WTC11 (cell line): ENCODE data around the gene HHAT. TPM values are rescaled to one million over a fixed set of nuclear protein-coding genes. Genes with fewer than 3 reads are reported as not detected.

Experiments used
- ATAC-seq: fragments of 200-7000 bp; cut with Tn5 transposase; 2 replicates; pipeline ENCODE4 v1.10.0; 2021; ENCODE audit warnings: mild to moderate bottlenecking, moderate library complexity
- CTCF ChIA-PET: fragments of 300-600 bp; sonication (Branson Sonifier 250); formaldehyde crosslinking; loops from one replicate; lab custom pipeline; 2021; ENCODE audit warnings: antibody characterized with exemption; lab: Charles Lee
- POLR2A ChIA-PET: fragments of 350-600 bp; sonication (Branson Sonifier 250); formaldehyde crosslinking; loops from one replicate; lab custom pipeline; 2021; ENCODE audit warnings: antibody characterized with exemption; lab: Charles Lee
- DNase-seq: peaks from one replicate; pipeline ENCODE4 v3.0.0; 2021; ENCODE audit warnings: low spot score
- H3K27ac Mint-ChIP-seq: 2 replicates; pipeline ENCODE4 v1.8.0; 2021; ENCODE audit warnings: mixed read lengths
- H3K27me3 Mint-ChIP-seq: 2 replicates; pipeline ENCODE4 v1.8.0; 2021; ENCODE audit warnings: low read depth, mild to moderate bottlenecking, moderate library complexity, mixed read lengths
- H3K36me3 Mint-ChIP-seq: 2 replicates; pipeline ENCODE4 v1.8.0; 2021; ENCODE audit warnings: mixed read lengths
- H3K4me1 Mint-ChIP-seq: 2 replicates; pipeline ENCODE4 v1.8.0; 2022; ENCODE audit warnings: mixed read lengths
- H3K4me3 Mint-ChIP-seq: 2 replicates; pipeline ENCODE4 v1.8.0; 2021; ENCODE audit warnings: mild to moderate bottlenecking, moderate library complexity, mixed read lengths
- H3K9me3 Mint-ChIP-seq: 2 replicates; pipeline ENCODE4 v1.8.0; 2021; ENCODE audit warnings: mixed read lengths
- CREB1 ChIP-seq: sonication (generic); formaldehyde crosslinking; IDR thresholded peaks from 2 replicates; pipeline ENCODE4 v1.8.0; 2023; ENCODE audit warnings: mild to moderate bottlenecking, missing genetic modification reagents
- CREM ChIP-seq: sonication (generic); formaldehyde crosslinking; IDR thresholded peaks from 2 replicates; pipeline ENCODE4 v1.8.1; 2022; ENCODE audit warnings: mild to moderate bottlenecking, missing genetic modification reagents, moderate library complexity
- ELF4 ChIP-seq: sonication (generic); formaldehyde crosslinking; IDR thresholded peaks from 2 replicates; pipeline ENCODE4 v1.8.1; 2022; ENCODE audit warnings: low read depth, mild to moderate bottlenecking, moderate library complexity, missing genetic modification reagents
- FOXJ3 ChIP-seq: sonication (generic); formaldehyde crosslinking; IDR thresholded peaks from 2 replicates; pipeline ENCODE4 v1.9.0; 2021; ENCODE audit warnings: missing genetic modification reagents, mild to moderate bottlenecking, borderline replicate concordance
- GABPB1 ChIP-seq: sonication (generic); formaldehyde crosslinking; IDR thresholded peaks from 2 replicates; pipeline ENCODE4 v1.8.1; 2023; ENCODE audit warnings: mild to moderate bottlenecking, missing genetic modification reagents
- GRHL2 ChIP-seq: fragments of 250-450 bp; sonication (Bioruptor Pico); IDR thresholded peaks from 2 replicates; pipeline ENCODE4 v1.8.0; 2022; ENCODE audit warnings: mild to moderate bottlenecking, moderate library complexity; ENCODE audit not compliant: insufficient replicate concordance, severe bottlenecking
- IRF2 ChIP-seq: sonication (generic); formaldehyde crosslinking; IDR thresholded peaks from 2 replicates; pipeline ENCODE4 v1.8.0; 2022; ENCODE audit warnings: low read depth, missing genetic modification reagents, borderline replicate concordance
- JUN ChIP-seq: sonication (generic); formaldehyde crosslinking; IDR thresholded peaks from 2 replicates; pipeline ENCODE4 v1.8.0; 2023; ENCODE audit warnings: mild to moderate bottlenecking, missing genetic modification reagents
- NFATC4 ChIP-seq: fragments of 250-450 bp; sonication (Bioruptor Pico); IDR thresholded peaks from 2 replicates; pipeline ENCODE4 v1.9.0; 2021; ENCODE audit warnings: mild to moderate bottlenecking
- NR3C1 ChIP-seq: sonication (generic); formaldehyde crosslinking; conservative IDR thresholded peaks from 2 replicates; pipeline ENCODE4 v1.8.1; 2023; ENCODE audit warnings: low read depth, mild to moderate bottlenecking, missing genetic modification reagents
- OVOL2 ChIP-seq: fragments of 250-450 bp; sonication (Bioruptor Pico); IDR thresholded peaks from 2 replicates; pipeline ENCODE4 v1.9.0; 2021; ENCODE audit warnings: mild to moderate bottlenecking, borderline replicate concordance
- TCF7 ChIP-seq: sonication (generic); formaldehyde crosslinking; IDR thresholded peaks from 2 replicates; pipeline ENCODE4 v1.8.0; 2022; ENCODE audit warnings: mild to moderate bottlenecking, low read depth, missing genetic modification reagents, moderate library complexity
- TP53 ChIP-seq: sonication (generic); formaldehyde crosslinking; IDR thresholded peaks from 2 replicates; pipeline ENCODE4 v1.8.1; 2023; ENCODE audit warnings: mild to moderate bottlenecking, missing genetic modification reagents
- ZNF121 ChIP-seq: sonication (generic); formaldehyde crosslinking; IDR thresholded peaks from 2 replicates; pipeline ENCODE4 v1.8.0; 2023; ENCODE audit warnings: missing genetic modification reagents
- ZNF263 ChIP-seq: sonication (generic); formaldehyde crosslinking; IDR thresholded peaks from 2 replicates; pipeline ENCODE4 v1.8.1; 2022; ENCODE audit warnings: low read depth, mild to moderate bottlenecking, moderate library complexity, missing genetic modification reagents
- total RNA-seq: library from RNA; stranded (reverse); gene quantifications from 3 replicates; pipeline ENCODE4 v1.2.3, GENCODE V29; 2021
- TF ChIP-seq, protein P1 (sequence below): sonication (generic); formaldehyde crosslinking; IDR thresholded peaks from 2 replicates; pipeline ENCODE4 v1.8.1; 2022; ENCODE audit warnings: mild to moderate bottlenecking, missing genetic modification reagents, moderate library complexity, borderline replicate concordance
- TF ChIP-seq, protein P2 (sequence below): fragments of 200-600 bp; IDR thresholded peaks from 2 replicates; pipeline ENCODE4 v1.8.0; 2022; ENCODE audit warnings: antibody characterized with exemption
- TF ChIP-seq, protein P3 (sequence below): sonication (generic); formaldehyde crosslinking; IDR thresholded peaks from 2 replicates; pipeline ENCODE4 v1.8.1; 2022; ENCODE audit warnings: mild to moderate bottlenecking, moderate library complexity, missing genetic modification reagents
- TF ChIP-seq, protein P4 (sequence below): fragments of 250-450 bp; sonication (Bioruptor Pico); IDR thresholded peaks from 2 replicates; pipeline ENCODE4 v1.9.0; 2021; ENCODE audit warnings: mild to moderate bottlenecking
- TF ChIP-seq, protein P5 (sequence below): sonication (generic); formaldehyde crosslinking; IDR thresholded peaks from 2 replicates; pipeline ENCODE4 v1.8.0; 2022; ENCODE audit warnings: mild to moderate bottlenecking, missing genetic modification reagents
- TF ChIP-seq, protein P6 (sequence below): sonication (generic); formaldehyde crosslinking; IDR thresholded peaks from 2 replicates; pipeline ENCODE4 v1.8.0; 2022; ENCODE audit warnings: mild to moderate bottlenecking, missing genetic modification reagents
- TF ChIP-seq, protein P7 (sequence below): sonication (generic); formaldehyde crosslinking; IDR thresholded peaks from 2 replicates; pipeline ENCODE4 v1.8.1; 2022; ENCODE audit warnings: low read depth, mild to moderate bottlenecking, moderate library complexity, missing genetic modification reagents, borderline replicate concordance
- TF ChIP-seq, protein P8 (sequence below): sonication (generic); formaldehyde crosslinking; IDR thresholded peaks from 2 replicates; pipeline ENCODE4 v1.8.0; 2022; ENCODE audit warnings: mild to moderate bottlenecking, missing genetic modification reagents

The HHAT gene
- total RNA-seq, 1 experiment from 2014 or later: 0.39 TPM

DNA sequence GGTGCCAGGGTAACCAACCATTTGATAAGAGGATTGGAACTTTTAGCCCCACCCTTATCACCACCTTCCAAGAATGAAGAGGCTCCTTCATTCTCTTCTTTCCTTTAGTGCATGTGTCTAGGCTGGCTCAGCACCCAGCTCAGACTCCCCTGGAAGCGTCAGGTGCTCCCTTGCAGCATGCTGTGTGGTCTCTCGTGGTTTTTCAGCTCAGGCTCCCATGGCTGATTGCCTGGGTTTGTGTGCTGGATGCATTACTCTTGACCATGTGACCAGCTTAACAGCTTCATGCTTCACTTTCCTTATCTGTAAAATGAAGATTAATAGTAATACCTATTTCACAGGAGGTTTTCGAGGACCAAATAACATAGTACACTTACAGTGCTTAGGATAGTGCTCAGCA lies 198.4 kb downstream of the HHAT start:
- DNase-seq: no peak
- Mint-ChIP-seq H3K9me3 (no peaks in the 10 kb centered on the region), H3K27me3 (no peaks in the 10 kb centered on the region), H3K4me1 (peaks cover 33% of the 10 kb centered on the region), H3K36me3 (no peaks in the 10 kb centered on the region), H3K27ac (no peak overlapping the region), H3K4me3 (no peak overlapping the region)
- TF ChIP-seq CREB1 (CRISPR knock-in tag) (no peak), IRF2 (CRISPR knock-in tag) (no peak), TCF7 (no peak), CREM (no peak), NR3C1 (CRISPR knock-in tag) (no peak), TP53 (no peak), GRHL2 (CRISPR knock-in tag) (no peak), ZNF121 (CRISPR knock-in tag) (no peak), FOXJ3 (CRISPR knock-in tag) (no peak), ELF4 (CRISPR knock-in tag) (no peak)
- TF ChIP-seq, protein P1, sequence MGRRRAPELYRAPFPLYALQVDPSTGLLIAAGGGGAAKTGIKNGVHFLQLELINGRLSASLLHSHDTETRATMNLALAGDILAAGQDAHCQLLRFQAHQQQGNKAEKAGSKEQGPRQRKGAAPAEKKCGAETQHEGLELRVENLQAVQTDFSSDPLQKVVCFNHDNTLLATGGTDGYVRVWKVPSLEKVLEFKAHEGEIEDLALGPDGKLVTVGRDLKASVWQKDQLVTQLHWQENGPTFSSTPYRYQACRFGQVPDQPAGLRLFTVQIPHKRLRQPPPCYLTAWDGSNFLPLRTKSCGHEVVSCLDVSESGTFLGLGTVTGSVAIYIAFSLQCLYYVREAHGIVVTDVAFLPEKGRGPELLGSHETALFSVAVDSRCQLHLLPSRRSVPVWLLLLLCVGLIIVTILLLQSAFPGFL: no peak
- TF ChIP-seq, protein P2, sequence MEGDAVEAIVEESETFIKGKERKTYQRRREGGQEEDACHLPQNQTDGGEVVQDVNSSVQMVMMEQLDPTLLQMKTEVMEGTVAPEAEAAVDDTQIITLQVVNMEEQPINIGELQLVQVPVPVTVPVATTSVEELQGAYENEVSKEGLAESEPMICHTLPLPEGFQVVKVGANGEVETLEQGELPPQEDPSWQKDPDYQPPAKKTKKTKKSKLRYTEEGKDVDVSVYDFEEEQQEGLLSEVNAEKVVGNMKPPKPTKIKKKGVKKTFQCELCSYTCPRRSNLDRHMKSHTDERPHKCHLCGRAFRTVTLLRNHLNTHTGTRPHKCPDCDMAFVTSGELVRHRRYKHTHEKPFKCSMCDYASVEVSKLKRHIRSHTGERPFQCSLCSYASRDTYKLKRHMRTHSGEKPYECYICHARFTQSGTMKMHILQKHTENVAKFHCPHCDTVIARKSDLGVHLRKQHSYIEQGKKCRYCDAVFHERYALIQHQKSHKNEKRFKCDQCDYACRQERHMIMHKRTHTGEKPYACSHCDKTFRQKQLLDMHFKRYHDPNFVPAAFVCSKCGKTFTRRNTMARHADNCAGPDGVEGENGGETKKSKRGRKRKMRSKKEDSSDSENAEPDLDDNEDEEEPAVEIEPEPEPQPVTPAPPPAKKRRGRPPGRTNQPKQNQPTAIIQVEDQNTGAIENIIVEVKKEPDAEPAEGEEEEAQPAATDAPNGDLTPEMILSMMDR: no peak
- TF ChIP-seq, protein P3, sequence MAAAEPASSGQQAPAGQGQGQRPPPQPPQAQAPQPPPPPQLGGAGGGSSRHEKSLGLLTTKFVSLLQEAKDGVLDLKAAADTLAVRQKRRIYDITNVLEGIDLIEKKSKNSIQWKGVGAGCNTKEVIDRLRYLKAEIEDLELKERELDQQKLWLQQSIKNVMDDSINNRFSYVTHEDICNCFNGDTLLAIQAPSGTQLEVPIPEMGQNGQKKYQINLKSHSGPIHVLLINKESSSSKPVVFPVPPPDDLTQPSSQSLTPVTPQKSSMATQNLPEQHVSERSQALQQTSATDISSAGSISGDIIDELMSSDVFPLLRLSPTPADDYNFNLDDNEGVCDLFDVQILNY (CRISPR knock-in tag): no peak
- TF ChIP-seq, protein P4, sequence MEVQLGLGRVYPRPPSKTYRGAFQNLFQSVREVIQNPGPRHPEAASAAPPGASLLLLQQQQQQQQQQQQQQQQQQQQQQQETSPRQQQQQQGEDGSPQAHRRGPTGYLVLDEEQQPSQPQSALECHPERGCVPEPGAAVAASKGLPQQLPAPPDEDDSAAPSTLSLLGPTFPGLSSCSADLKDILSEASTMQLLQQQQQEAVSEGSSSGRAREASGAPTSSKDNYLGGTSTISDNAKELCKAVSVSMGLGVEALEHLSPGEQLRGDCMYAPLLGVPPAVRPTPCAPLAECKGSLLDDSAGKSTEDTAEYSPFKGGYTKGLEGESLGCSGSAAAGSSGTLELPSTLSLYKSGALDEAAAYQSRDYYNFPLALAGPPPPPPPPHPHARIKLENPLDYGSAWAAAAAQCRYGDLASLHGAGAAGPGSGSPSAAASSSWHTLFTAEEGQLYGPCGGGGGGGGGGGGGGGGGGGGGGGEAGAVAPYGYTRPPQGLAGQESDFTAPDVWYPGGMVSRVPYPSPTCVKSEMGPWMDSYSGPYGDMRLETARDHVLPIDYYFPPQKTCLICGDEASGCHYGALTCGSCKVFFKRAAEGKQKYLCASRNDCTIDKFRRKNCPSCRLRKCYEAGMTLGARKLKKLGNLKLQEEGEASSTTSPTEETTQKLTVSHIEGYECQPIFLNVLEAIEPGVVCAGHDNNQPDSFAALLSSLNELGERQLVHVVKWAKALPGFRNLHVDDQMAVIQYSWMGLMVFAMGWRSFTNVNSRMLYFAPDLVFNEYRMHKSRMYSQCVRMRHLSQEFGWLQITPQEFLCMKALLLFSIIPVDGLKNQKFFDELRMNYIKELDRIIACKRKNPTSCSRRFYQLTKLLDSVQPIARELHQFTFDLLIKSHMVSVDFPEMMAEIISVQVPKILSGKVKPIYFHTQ (CRISPR knock-in tag): no peak
- TF ChIP-seq, protein P5, sequence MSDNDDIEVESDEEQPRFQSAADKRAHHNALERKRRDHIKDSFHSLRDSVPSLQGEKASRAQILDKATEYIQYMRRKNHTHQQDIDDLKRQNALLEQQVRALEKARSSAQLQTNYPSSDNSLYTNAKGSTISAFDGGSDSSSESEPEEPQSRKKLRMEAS (CRISPR knock-in tag): no peak
- ChIA-PET POLR2A (no interaction called here), CTCF (no interaction called here)
- no peak for ATAC-seq

DNA sequence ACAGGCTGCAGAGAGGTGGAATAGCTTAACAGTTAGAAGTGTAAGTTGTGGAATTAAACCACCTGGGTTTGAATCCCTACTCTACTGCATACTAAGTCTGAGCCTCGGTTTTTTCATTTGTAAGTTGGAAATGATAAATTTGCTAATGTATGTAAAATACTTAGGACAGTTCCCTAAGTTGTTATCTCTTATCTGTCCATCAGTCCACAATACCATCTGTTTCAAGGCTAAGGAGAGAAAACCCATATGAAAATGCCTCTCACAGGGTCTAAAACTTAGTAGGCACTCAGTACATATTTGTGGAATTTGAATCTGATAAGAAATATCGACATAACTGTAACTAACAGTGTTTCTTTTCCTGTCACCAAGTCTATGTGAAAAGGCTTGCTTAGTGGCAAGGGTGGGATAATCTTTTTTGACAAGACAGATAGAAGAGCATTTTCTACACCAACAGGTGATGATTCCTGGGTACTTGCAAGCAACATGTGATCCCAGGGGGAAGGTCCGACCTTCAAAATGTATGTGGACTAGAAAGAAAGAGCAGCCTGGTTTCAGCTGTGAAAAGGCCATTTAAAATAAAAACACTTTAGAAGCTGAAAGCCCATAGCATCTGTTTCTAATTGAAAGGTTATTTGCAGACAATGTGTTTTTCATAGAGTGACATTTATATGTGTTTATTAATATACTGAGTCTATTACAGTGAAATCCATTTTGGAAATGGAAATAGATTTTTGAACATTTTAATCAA lies 202.9 kb downstream of the HHAT start:
- POLR2A ChIA-PET: no interaction called here
- Mint-ChIP-seq H3K4me1 (peaks cover 42% of the 10 kb centered on the region), H3K9me3 (no peaks in the 10 kb centered on the region), H3K36me3 (no peaks in the 10 kb centered on the region), H3K27me3 (no peaks in the 10 kb centered on the region), H3K4me3 (no peak overlapping the region), H3K27ac (no peak overlapping the region)
- CTCF ChIA-PET: no interaction called here
- ATAC-seq: no peak
- DNase-seq: no peak
- TF ChIP-seq NFATC4 (CRISPR knock-in tag): no peak
- TF ChIP-seq, protein P6, sequence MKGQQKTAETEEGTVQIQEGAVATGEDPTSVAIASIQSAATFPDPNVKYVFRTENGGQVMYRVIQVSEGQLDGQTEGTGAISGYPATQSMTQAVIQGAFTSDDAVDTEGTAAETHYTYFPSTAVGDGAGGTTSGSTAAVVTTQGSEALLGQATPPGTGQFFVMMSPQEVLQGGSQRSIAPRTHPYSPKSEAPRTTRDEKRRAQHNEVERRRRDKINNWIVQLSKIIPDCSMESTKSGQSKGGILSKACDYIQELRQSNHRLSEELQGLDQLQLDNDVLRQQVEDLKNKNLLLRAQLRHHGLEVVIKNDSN (CRISPR knock-in tag): no peak
- TF ChIP-seq OVOL2 (CRISPR knock-in tag): no peak
- TF ChIP-seq, protein P7, sequence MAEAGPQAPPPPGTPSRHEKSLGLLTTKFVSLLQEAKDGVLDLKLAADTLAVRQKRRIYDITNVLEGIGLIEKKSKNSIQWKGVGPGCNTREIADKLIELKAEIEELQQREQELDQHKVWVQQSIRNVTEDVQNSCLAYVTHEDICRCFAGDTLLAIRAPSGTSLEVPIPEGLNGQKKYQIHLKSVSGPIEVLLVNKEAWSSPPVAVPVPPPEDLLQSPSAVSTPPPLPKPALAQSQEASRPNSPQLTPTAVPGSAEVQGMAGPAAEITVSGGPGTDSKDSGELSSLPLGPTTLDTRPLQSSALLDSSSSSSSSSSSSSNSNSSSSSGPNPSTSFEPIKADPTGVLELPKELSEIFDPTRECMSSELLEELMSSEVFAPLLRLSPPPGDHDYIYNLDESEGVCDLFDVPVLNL: no peak
- TF ChIP-seq, protein P8, sequence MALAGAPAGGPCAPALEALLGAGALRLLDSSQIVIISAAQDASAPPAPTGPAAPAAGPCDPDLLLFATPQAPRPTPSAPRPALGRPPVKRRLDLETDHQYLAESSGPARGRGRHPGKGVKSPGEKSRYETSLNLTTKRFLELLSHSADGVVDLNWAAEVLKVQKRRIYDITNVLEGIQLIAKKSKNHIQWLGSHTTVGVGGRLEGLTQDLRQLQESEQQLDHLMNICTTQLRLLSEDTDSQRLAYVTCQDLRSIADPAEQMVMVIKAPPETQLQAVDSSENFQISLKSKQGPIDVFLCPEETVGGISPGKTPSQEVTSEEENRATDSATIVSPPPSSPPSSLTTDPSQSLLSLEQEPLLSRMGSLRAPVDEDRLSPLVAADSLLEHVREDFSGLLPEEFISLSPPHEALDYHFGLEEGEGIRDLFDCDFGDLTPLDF (CRISPR knock-in tag): no peak
- TF ChIP-seq JUN (CRISPR knock-in tag): no peak
- no peak for TF ChIP-seq GABPB1
- no peak for TF ChIP-seq CREB1 (CRISPR knock-in tag)
- no peak for TF ChIP-seq ZNF263
- TF ChIP-seq ELF4 (CRISPR knock-in tag): no peak
- TF ChIP-seq GRHL2 (CRISPR knock-in tag): no peak
- TF ChIP-seq IRF2 (CRISPR knock-in tag): no peak
